Measurements from ENCODE around the gene OTUD4.
"Not testable (repeated sequence)": the region's sequence is repeated elsewhere in the genome, so short reads cannot be mapped to it uniquely, and the experiment has no call there.

The OTUD4 gene, protein sequence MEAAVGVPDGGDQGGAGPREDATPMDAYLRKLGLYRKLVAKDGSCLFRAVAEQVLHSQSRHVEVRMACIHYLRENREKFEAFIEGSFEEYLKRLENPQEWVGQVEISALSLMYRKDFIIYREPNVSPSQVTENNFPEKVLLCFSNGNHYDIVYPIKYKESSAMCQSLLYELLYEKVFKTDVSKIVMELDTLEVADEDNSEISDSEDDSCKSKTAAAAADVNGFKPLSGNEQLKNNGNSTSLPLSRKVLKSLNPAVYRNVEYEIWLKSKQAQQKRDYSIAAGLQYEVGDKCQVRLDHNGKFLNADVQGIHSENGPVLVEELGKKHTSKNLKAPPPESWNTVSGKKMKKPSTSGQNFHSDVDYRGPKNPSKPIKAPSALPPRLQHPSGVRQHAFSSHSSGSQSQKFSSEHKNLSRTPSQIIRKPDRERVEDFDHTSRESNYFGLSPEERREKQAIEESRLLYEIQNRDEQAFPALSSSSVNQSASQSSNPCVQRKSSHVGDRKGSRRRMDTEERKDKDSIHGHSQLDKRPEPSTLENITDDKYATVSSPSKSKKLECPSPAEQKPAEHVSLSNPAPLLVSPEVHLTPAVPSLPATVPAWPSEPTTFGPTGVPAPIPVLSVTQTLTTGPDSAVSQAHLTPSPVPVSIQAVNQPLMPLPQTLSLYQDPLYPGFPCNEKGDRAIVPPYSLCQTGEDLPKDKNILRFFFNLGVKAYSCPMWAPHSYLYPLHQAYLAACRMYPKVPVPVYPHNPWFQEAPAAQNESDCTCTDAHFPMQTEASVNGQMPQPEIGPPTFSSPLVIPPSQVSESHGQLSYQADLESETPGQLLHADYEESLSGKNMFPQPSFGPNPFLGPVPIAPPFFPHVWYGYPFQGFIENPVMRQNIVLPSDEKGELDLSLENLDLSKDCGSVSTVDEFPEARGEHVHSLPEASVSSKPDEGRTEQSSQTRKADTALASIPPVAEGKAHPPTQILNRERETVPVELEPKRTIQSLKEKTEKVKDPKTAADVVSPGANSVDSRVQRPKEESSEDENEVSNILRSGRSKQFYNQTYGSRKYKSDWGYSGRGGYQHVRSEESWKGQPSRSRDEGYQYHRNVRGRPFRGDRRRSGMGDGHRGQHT

GRCh38 chr4:145180298-145181090 lies at the start of gene OTUD4:
Gene OTUD4 (minus strand): TSS chr4:145180589. CDS start chr4:145179973, 616 bp downstream.
- DNase-seq (ENCODE audit: low spot score), result peak; percentile 94

GRCh38 chr4:145223228-145223627 lies 42.8 kb upstream of the OTUD4 start:
- not testable (repeated sequence) for DNase-seq (ENCODE audit: low spot score)

GRCh38 chr4:145221529-145221928 lies 41.1 kb upstream of the OTUD4 start:
- not testable (repeated sequence) for DNase-seq (ENCODE audit: low spot score)

DNA sequence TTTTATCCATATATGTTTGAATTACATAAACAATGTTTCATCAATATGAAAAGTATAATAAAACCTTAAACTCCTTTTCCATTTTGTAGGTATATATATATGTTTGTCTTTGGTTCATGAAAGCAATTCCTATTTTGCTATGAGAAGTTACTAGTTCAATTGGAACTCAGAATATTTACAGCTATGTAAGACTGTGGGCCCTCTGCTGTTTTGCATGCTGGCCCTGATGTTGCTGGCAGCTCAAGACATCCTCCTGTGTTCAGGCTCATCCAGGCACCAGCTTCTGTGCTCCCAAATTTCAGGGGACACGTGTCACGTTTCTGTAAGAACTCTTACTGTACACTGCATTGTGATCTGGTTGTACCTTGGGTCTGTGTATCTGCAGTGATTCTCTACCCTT lies 38.7 kb upstream of the OTUD4 start:
- DNase-seq (ENCODE audit: low spot score), result no peak

GRCh38 chr4:145218251-145218650 lies 37.9 kb upstream of the OTUD4 start:
- DNase-seq (ENCODE audit: low spot score), result no peak

GRCh38 chr4:145217349-145217748 lies 37.0 kb upstream of the OTUD4 start:
- DNase-seq (ENCODE audit: low spot score), result no peak

- no peak for DNase-seq (ENCODE audit: low spot score)
These were observed 36.1 kb upstream of the OTUD4 start for GRCh38 chr4:145216535-145216934.

GRCh38 chr4:145213245-145213644 lies 32.9 kb upstream of the OTUD4 start:
- DNase-seq (ENCODE audit: low spot score), result no peak

DNA sequence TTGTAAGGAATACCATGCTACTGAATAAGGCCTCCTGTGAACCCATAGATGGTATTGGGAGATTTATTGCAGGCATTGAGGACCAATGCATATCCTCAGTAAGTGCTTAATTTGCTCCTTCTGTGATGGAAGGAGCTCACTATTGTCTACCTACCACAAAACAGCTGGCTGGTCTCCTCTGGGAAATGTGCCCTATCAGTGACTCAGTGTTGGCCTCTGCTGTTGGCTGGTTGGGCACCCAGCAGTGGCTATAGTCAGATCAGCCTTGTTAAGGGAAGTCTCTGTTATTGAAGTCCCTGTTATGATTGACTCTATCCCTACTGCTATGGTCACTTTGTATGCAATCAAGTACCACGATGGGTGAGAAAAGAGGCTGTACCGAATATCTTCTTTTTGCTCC lies 27.5 kb upstream of the OTUD4 start:
- DNase-seq (ENCODE audit: low spot score), result no peak

DNA sequence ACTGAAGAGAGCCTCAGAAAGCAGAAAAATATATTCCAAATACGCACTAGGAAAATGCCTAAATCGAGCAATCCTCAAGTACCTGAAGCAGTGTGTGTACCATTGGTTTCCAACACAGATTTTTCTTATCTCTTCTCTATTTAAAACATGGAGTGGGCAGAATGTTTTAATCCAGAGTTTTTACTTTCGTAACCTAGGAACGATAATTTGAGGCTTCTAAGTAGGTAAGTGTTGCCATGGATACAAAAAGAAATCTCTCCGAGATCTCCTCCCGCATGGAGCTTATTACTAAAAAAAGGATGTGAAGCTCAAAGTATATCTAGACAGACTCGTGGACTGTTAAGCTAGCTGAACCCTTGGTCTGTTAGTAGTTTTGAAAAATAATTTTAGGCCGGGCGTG lies 23.0 kb upstream of the OTUD4 start:
- DNase-seq (ENCODE audit: low spot score), result no peak

DNA sequence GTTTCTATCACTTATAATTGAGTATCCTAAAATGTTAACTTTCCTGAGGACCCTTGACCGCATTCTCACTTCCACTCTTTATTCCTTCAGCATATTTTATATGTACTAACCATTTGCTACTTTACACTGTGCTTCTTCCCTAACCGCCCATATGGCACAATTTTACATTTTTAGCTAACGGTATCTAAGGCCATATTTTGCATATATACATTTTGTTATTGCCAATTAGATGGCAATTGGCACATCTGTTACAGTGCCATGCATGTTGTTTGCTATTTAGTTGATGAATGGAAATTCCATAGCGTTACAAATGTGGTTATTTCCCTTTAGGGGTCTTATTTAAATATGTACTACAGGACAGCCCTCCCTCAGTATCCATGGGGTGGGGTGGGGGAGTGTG lies 20.0 kb upstream of the OTUD4 start:
- no peak for DNase-seq (ENCODE audit: low spot score)

- DNase-seq (ENCODE audit: low spot score), result no peak
These were observed 18.8 kb upstream of the OTUD4 start for GRCh38 chr4:145199051-145199716.

GRCh38 chr4:145196747-145197146 lies 16.4 kb upstream of the OTUD4 start:
- DNase-seq (ENCODE audit: low spot score), result no peak

GRCh38 chr4:145195167-145195952 lies 15.0 kb upstream of the OTUD4 start:
- no peak for DNase-seq (ENCODE audit: low spot score)

- DNase-seq (ENCODE audit: low spot score), result no peak
These were observed 9.6 kb upstream of the OTUD4 start for GRCh38 chr4:145189981-145190380.

DNA sequence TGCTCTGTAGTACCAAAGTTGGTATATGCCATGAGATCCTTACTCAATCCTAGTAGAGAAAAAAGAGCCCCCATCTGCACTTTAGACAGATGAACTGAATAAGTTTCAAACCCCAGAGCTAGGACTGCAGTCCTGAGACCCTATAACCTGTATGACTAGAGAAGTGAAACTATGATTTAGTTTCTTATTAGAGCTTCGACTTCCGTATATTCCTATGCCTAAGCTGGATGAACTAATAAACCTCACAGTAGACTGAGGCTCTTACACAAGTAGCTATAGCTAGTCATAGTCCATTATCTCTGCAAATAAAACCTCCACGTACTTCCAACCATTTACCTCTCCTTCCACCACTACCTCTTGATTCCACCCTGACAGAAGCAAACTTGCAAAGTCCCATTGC lies 6.3 kb upstream of the OTUD4 start:
- DNase-seq (ENCODE audit: low spot score), result no peak

GRCh38 chr4:145183581-145183980 lies 3.2 kb upstream of the OTUD4 start:
- no peak for DNase-seq (ENCODE audit: low spot score)

GRCh38 chr4:145183023-145183422 lies 2.6 kb upstream of the OTUD4 start:
- DNase-seq (ENCODE audit: low spot score), result no peak

GRCh38 chr4:145182222-145182621 lies 1.8 kb upstream of the OTUD4 start:
- DNase-seq (ENCODE audit: low spot score), result peak; percentile 17

DNA sequence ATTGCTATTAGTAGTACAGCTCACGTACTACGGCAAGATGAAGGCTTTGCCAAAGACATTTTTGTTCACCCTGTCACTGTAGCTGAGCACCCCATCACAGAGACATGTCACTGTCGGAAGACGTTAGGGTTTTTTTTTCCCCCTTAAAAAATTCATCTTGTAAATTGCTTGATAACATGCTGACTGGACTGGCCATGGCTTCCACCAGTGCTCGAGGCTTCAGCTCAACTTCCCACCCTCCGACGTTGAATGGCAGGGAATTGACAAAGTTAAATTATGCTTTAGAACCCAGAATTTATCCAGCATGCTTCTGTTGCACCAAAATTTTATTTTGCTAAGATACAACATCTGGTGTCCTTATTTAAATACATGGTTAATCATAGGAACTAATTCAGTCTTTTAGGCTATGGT lies 707 bp upstream of the OTUD4 start:
- DNase-seq (ENCODE audit: low spot score), result no peak

Data from activated CD4-positive, alpha-beta T cell treated with anti-CD3 and anti-CD28 coated beads, Interleukin-2, Interleukin-4, amounts not matched to agents 100 ng/mL and 50 ng/mL, durations not matched to agents 16 hours and 8 hours (primary cell).